ENCODE data around the gene STX11. TPM values are rescaled to one million over a fixed set of nuclear protein-coding genes. Genes with fewer than 3 reads are reported as not detected.

The STX11 gene
- polyA plus RNA-seq (2012; ENCODE audit: missing spikeins) = 8.2 TPM

GRCh38 chr6:144149894-144150709, at the start of gene STX11:
TSS of gene STX11 (plus strand) at chr6:144150517. CDS start at chr6:144186628, 36,111 bp downstream.
- peak; percentile 92 for FAIRE-seq
- TF ChIP-seq POLR2A (IDR thresholded peaks at IDR 0.05; ENCODE audit: low read depth, low read length) (peak; percentile 87), POLR2AphosphoS5 (IDR thresholded peaks at IDR 0.05; ENCODE audit: low read depth, low read length) (peak; percentile 55), TAF1 (IDR thresholded peaks at IDR 0.05; ENCODE audit: borderline replicate concordance, low read depth, low read length) (peak; percentile 52; the same call in 1 of the 2 replicates)
- DNase-seq (ENCODE audit: insufficient read length) = peak; percentile 58

- FAIRE-seq = no peak
- DNase-seq (ENCODE audit: insufficient read length) = no peak
- TF ChIP-seq POLR2A (IDR thresholded peaks at IDR 0.05; ENCODE audit: low read depth, low read length) (no peak), POLR2AphosphoS5 (IDR thresholded peaks at IDR 0.05; ENCODE audit: low read depth, low read length) (no peak), TAF1 (IDR thresholded peaks at IDR 0.05; ENCODE audit: borderline replicate concordance, low read depth, low read length) (no peak)
Observed at GRCh38 chr6:144103026-144103563, 47.2 kb upstream of the STX11 start.

- FAIRE-seq (no peak), DNase-seq (ENCODE audit: insufficient read length) (no peak)
- no peak for TF ChIP-seq POLR2AphosphoS5 (IDR thresholded peaks at IDR 0.05; ENCODE audit: low read depth, low read length)
- no peak for TF ChIP-seq TAF1 (IDR thresholded peaks at IDR 0.05; ENCODE audit: borderline replicate concordance, low read depth, low read length)
- TF ChIP-seq POLR2A (IDR thresholded peaks at IDR 0.05; ENCODE audit: low read depth, low read length) = no peak
Observed at GRCh38 chr6:144104488-144104887, 45.8 kb upstream of the STX11 start.

- no peak for TF ChIP-seq POLR2A (IDR thresholded peaks at IDR 0.05; ENCODE audit: low read depth, low read length)
- DNase-seq (ENCODE audit: insufficient read length) (no peak), FAIRE-seq (peak; percentile 74)
Observed at GRCh38 chr6:144104898-144105487, 45.3 kb upstream of the STX11 start.

- DNase-seq (ENCODE audit: insufficient read length) (no peak), FAIRE-seq (no peak)
- TF ChIP-seq POLR2AphosphoS5 (IDR thresholded peaks at IDR 0.05; ENCODE audit: low read depth, low read length) (no peak), POLR2A (IDR thresholded peaks at IDR 0.05; ENCODE audit: low read depth, low read length) (no peak), TAF1 (IDR thresholded peaks at IDR 0.05; ENCODE audit: borderline replicate concordance, low read depth, low read length) (no peak)
Observed at GRCh38 chr6:144106206-144106605, 44.1 kb upstream of the STX11 start.

- FAIRE-seq (no peak), DNase-seq (ENCODE audit: insufficient read length) (no peak)
- TF ChIP-seq POLR2A (IDR thresholded peaks at IDR 0.05; ENCODE audit: low read depth, low read length) (no peak), TAF1 (IDR thresholded peaks at IDR 0.05; ENCODE audit: borderline replicate concordance, low read depth, low read length) (no peak), POLR2AphosphoS5 (IDR thresholded peaks at IDR 0.05; ENCODE audit: low read depth, low read length) (no peak)
Observed at GRCh38 chr6:144110210-144110609, 40.1 kb upstream of the STX11 start.

GRCh38 chr6:144113366-144113765, 37.0 kb upstream of the STX11 start:
- no peak for FAIRE-seq
- TF ChIP-seq POLR2AphosphoS5 (IDR thresholded peaks at IDR 0.05; ENCODE audit: low read depth, low read length) = no peak
- no peak for TF ChIP-seq TAF1 (IDR thresholded peaks at IDR 0.05; ENCODE audit: borderline replicate concordance, low read depth, low read length)
- TF ChIP-seq POLR2A (IDR thresholded peaks at IDR 0.05; ENCODE audit: low read depth, low read length) = no peak
- DNase-seq (ENCODE audit: insufficient read length) = no peak

GRCh38 chr6:144115219-144115618, 35.1 kb upstream of the STX11 start:
- peak; percentile 17 for FAIRE-seq
- no peak for TF ChIP-seq POLR2A (IDR thresholded peaks at IDR 0.05; ENCODE audit: low read depth, low read length)
- TF ChIP-seq TAF1 (IDR thresholded peaks at IDR 0.05; ENCODE audit: borderline replicate concordance, low read depth, low read length) = no peak
- no peak for DNase-seq (ENCODE audit: insufficient read length)

GRCh38 chr6:144119376-144119775, 30.9 kb upstream of the STX11 start:
- DNase-seq (ENCODE audit: insufficient read length) (no peak), FAIRE-seq (no peak)
- TF ChIP-seq TAF1 (IDR thresholded peaks at IDR 0.05; ENCODE audit: borderline replicate concordance, low read depth, low read length) = no peak

- DNase-seq (ENCODE audit: insufficient read length) (no peak), FAIRE-seq (no peak)
- TF ChIP-seq TAF1 (IDR thresholded peaks at IDR 0.05; ENCODE audit: borderline replicate concordance, low read depth, low read length) (no peak), POLR2AphosphoS5 (IDR thresholded peaks at IDR 0.05; ENCODE audit: low read depth, low read length) (no peak), POLR2A (IDR thresholded peaks at IDR 0.05; ENCODE audit: low read depth, low read length) (no peak)
Observed at GRCh38 chr6:144122861-144123260, 27.5 kb upstream of the STX11 start.

GRCh38 chr6:144123421-144123820, 26.9 kb upstream of the STX11 start:
- FAIRE-seq (no peak), DNase-seq (ENCODE audit: insufficient read length) (no peak)
- no peak for TF ChIP-seq TAF1 (IDR thresholded peaks at IDR 0.05; ENCODE audit: borderline replicate concordance, low read depth, low read length)
- TF ChIP-seq POLR2A (IDR thresholded peaks at IDR 0.05; ENCODE audit: low read depth, low read length) = no peak
- TF ChIP-seq POLR2AphosphoS5 (IDR thresholded peaks at IDR 0.05; ENCODE audit: low read depth, low read length) = no peak

GRCh38 chr6:144123836-144124235, 26.5 kb upstream of the STX11 start:
- FAIRE-seq (no peak), DNase-seq (ENCODE audit: insufficient read length) (no peak)
- TF ChIP-seq POLR2A (IDR thresholded peaks at IDR 0.05; ENCODE audit: low read depth, low read length) = no peak
- no peak for TF ChIP-seq TAF1 (IDR thresholded peaks at IDR 0.05; ENCODE audit: borderline replicate concordance, low read depth, low read length)
- no peak for TF ChIP-seq POLR2AphosphoS5 (IDR thresholded peaks at IDR 0.05; ENCODE audit: low read depth, low read length)
